Neural progenitor cell (in vitro differentiated cells): ENCODE results near the gene EBF4. TPM values are rescaled to one million over a fixed set of nuclear protein-coding genes. Genes with fewer than 3 reads are reported as not detected.
A peak's percentile ranks its signal among the peaks of the same experiment; 100 is the strongest.

Source experiments
- DNase-seq: peaks from one replicate; pipeline ENCODE4 v3.0.0-alpha.2; 2016; ENCODE audit warnings: low spot score
- H2AFZ ChIP-seq: fragments of 200-600 bp; sonication (generic); replicated peaks from 2 replicates; pipeline ENCODE4 v1.6.1; 2016; ENCODE audit warnings: antibody characterized with exemption
- H3F3A ChIP-seq: fragments of 200-600 bp; sonication (generic); 2 replicates; pipeline ENCODE4 v1.6.1; 2016; ENCODE audit warnings: antibody characterized with exemption, low read depth
- H3K27ac ChIP-seq: fragments of 200-600 bp; sonication (generic); 2 replicates; pipeline ENCODE4 v1.5.1; 2016; ENCODE audit warnings: mild to moderate bottlenecking
- H3K27me3 ChIP-seq: fragments of 200-600 bp; sonication (generic); 2 replicates; pipeline ENCODE4 v1.6.1; 2016; ENCODE audit warnings: mild to moderate bottlenecking, moderate library complexity
- H3K36me3 ChIP-seq: fragments of 200-600 bp; sonication (generic); 2 replicates; pipeline ENCODE4 v1.5.1; 2016
- H3K4me1 ChIP-seq: fragments of 200-600 bp; sonication (generic); 2 replicates; pipeline ENCODE4 v1.6.1; 2016; ENCODE audit warnings: mixed run types
- H3K4me2 ChIP-seq: fragments of 200-600 bp; sonication (generic); 2 replicates; pipeline ENCODE4 v1.6.1; 2016
- H3K4me3 ChIP-seq: fragments of 200-600 bp; sonication (generic); 2 replicates; pipeline ENCODE4 v1.5.1; 2016
- H3K79me2 ChIP-seq: fragments of 200-600 bp; sonication (generic); 2 replicates; pipeline ENCODE4 v1.6.1; 2016; ENCODE audit warnings: low read depth
- H3K9ac ChIP-seq: fragments of 200-600 bp; sonication (generic); 2 replicates; pipeline ENCODE4 v1.6.1; 2016
- H3K9me3 ChIP-seq: fragments of 200-600 bp; sonication (generic); 2 replicates; pipeline ENCODE4 v1.5.1; 2016; ENCODE audit warnings: low read depth
- H4K20me1 ChIP-seq: fragments of 200-600 bp; sonication (generic); 2 replicates; pipeline ENCODE4 v1.6.1; 2016; ENCODE audit warnings: low read depth
- H3K27ac Mint-ChIP-seq: 3 replicates; pipeline ENCODE4 v1.8.0; 2021; ENCODE audit warnings: mixed read lengths
- H3K27me3 Mint-ChIP-seq: 2 replicates; pipeline ENCODE4 v1.8.0; 2022; ENCODE audit warnings: low read depth, mild to moderate bottlenecking, inconsistent platforms, moderate library complexity, mixed read lengths; ENCODE audit not compliant: insufficient read depth
- H3K36me3 Mint-ChIP-seq: 3 replicates; pipeline ENCODE4 v1.8.0; 2021; ENCODE audit warnings: mixed read lengths
- H3K4me1 Mint-ChIP-seq: 3 replicates; pipeline ENCODE4 v1.8.0; 2021; ENCODE audit warnings: mixed read lengths
- H3K4me3 Mint-ChIP-seq: 3 replicates; pipeline ENCODE4 v1.8.0; 2021; ENCODE audit warnings: mild to moderate bottlenecking, moderate library complexity, mixed read lengths
- H3K9me3 Mint-ChIP-seq: 3 replicates; pipeline ENCODE4 v1.8.0; 2020; ENCODE audit warnings: mixed read lengths
- CTCF ChIP-seq: fragments of 200-600 bp; sonication (generic); IDR thresholded peaks from 2 replicates; pipeline ENCODE4 v1.5.1; 2017; ENCODE audit warnings: antibody characterized with exemption, mild to moderate bottlenecking
- EZH2 ChIP-seq: fragments of 200-600 bp; sonication (generic); IDR thresholded peaks from 2 replicates; pipeline ENCODE4 v1.6.1; 2017; ENCODE audit warnings: antibody characterized with exemption, mild to moderate bottlenecking, moderate library complexity
- EZH2phosphoT487 ChIP-seq: fragments of 200-600 bp; sonication (generic); IDR thresholded peaks from 2 replicates; pipeline ENCODE4 v1.6.1; 2017; ENCODE audit warnings: antibody characterized with exemption
- total RNA-seq: library from RNA; depleted of rRNA; stranded (reverse); fragments of >200 nt; gene quantifications from 2 replicates; pipeline ENCODE4 v1.2.3, GENCODE V29; 2015; ENCODE audit warnings: low replicate concordance

Gene EBF4
- total RNA-seq, 1 donor from 2014 or later: 1.9 TPM

- H3K4me1 ChIP-seq: no peaks in the 10 kb centered on the region
- Mint-ChIP-seq H3K4me1 (no peaks in the 10 kb centered on the region), H3K27ac (no peak overlapping the region), H3K27me3 (peaks cover 23% of the 10 kb centered on the region), H3K9me3 (no peaks in the 10 kb centered on the region), H3K4me3 (no peak overlapping the region), H3K36me3 (no peaks in the 10 kb centered on the region)
- H3K27me3 ChIP-seq: peaks cover 81% of the 10 kb centered on the region
- H3K4me3 ChIP-seq: no peak overlapping the region
- no peak overlapping the region for H3K9ac ChIP-seq
- H2AFZ ChIP-seq: no peak overlapping the region
- TF ChIP-seq EZH2phosphoT487: no peak
- no peak for TF ChIP-seq EZH2
- TF ChIP-seq CTCF: no peak
- no peaks in the 10 kb centered on the region for H3K79me2 ChIP-seq
- H3K4me2 ChIP-seq: no peak overlapping the region
- no peak for DNase-seq
- H3K9me3 ChIP-seq: no peaks in the 10 kb centered on the region
- no peak overlapping the region for H3K27ac ChIP-seq
- no peaks in the 10 kb centered on the region for H3F3A ChIP-seq
- H4K20me1 ChIP-seq: no peaks in the 10 kb centered on the region
- no peaks in the 10 kb centered on the region for H3K36me3 ChIP-seq
Observed at GRCh38 chr20:2742431-2742830, 49.9 kb downstream of the EBF4 start.

- H3K79me2 ChIP-seq: no peaks in the 10 kb centered on the region
- H3K27ac ChIP-seq: no peak overlapping the region
- no peaks in the 10 kb centered on the region for H3K4me1 Mint-ChIP-seq
- TF ChIP-seq EZH2phosphoT487 (no peak), CTCF (peak; percentile 91), EZH2 (peak; percentile 60)
- no peak overlapping the region for H3K4me3 ChIP-seq
- H3F3A ChIP-seq: no peaks in the 10 kb centered on the region
- H3K4me2 ChIP-seq: no peak overlapping the region
- H2AFZ ChIP-seq: no peak overlapping the region
- no peaks in the 10 kb centered on the region for H3K36me3 Mint-ChIP-seq
- H3K27ac Mint-ChIP-seq: no peak overlapping the region
- no peaks in the 10 kb centered on the region for H4K20me1 ChIP-seq
- H3K27me3 ChIP-seq: peaks cover 87% of the 10 kb centered on the region
- H3K9me3 Mint-ChIP-seq: no peaks in the 10 kb centered on the region
- H3K4me3 Mint-ChIP-seq: no peak overlapping the region
- no peak overlapping the region for H3K9ac ChIP-seq
- peak; percentile 89 for DNase-seq
- no peaks in the 10 kb centered on the region for H3K4me1 ChIP-seq
- peaks cover 29% of the 10 kb centered on the region for H3K27me3 Mint-ChIP-seq
- no peaks in the 10 kb centered on the region for H3K9me3 ChIP-seq
- no peaks in the 10 kb centered on the region for H3K36me3 ChIP-seq
Observed at GRCh38 chr20:2742934-2743559, 50.5 kb downstream of the EBF4 start.

GRCh38 chr20:2745060-2745910 lies 52.7 kb downstream of the EBF4 start:
- no peak overlapping the region for H3K4me3 ChIP-seq
- no peak overlapping the region for H3K27ac Mint-ChIP-seq
- no peak overlapping the region for H2AFZ ChIP-seq
- H3K27me3 ChIP-seq: peaks cover 100% of the 10 kb centered on the region
- DNase-seq: no peak
- no peaks in the 10 kb centered on the region for H3K9me3 Mint-ChIP-seq
- no peaks in the 10 kb centered on the region for H3K79me2 ChIP-seq
- no peaks in the 10 kb centered on the region for H3K36me3 ChIP-seq
- H3F3A ChIP-seq: no peaks in the 10 kb centered on the region
- no peak overlapping the region for H3K9ac ChIP-seq
- no peak overlapping the region for H3K4me2 ChIP-seq
- H4K20me1 ChIP-seq: peaks cover 17% of the 10 kb centered on the region
- no peaks in the 10 kb centered on the region for H3K4me1 ChIP-seq
- no peaks in the 10 kb centered on the region for H3K4me1 Mint-ChIP-seq
- H3K27me3 Mint-ChIP-seq: peaks cover 45% of the 10 kb centered on the region
- no peak for TF ChIP-seq EZH2
- TF ChIP-seq EZH2phosphoT487: no peak
- no peak for TF ChIP-seq CTCF
- H3K36me3 Mint-ChIP-seq: no peaks in the 10 kb centered on the region
- no peak overlapping the region for H3K4me3 Mint-ChIP-seq
- no peaks in the 10 kb centered on the region for H3K9me3 ChIP-seq
- H3K27ac ChIP-seq: no peak overlapping the region
